Measurements from ENCODE around the gene CACNA1C.

- TF ChIP-seq CTCF (IDR thresholded peaks at IDR 0.05; ENCODE audit: low read depth, low read length, poor library complexity, severe bottlenecking) (no peak), EZH2phosphoT487 (IDR thresholded peaks at IDR 0.05; ENCODE audit: borderline replicate concordance, low read length) (no peak)
These were observed 483.9 kb downstream of the CACNA1C start for GRCh38 chr12:2536724-2537123.

All from DOHH2 (cell line).